Measurements from ENCODE around the gene HLA-DMB. TPM values are rescaled to one million over a fixed set of nuclear protein-coding genes. Genes with fewer than 3 reads are reported as not detected.

The HLA-DMB gene
- total and polyA plus RNA-seq, 10 of the 15 experiments (the other 5 are each of a cell fraction or from before 2014, with no cell fraction given), result 114 to 173 (median 150) TPM

DNA sequence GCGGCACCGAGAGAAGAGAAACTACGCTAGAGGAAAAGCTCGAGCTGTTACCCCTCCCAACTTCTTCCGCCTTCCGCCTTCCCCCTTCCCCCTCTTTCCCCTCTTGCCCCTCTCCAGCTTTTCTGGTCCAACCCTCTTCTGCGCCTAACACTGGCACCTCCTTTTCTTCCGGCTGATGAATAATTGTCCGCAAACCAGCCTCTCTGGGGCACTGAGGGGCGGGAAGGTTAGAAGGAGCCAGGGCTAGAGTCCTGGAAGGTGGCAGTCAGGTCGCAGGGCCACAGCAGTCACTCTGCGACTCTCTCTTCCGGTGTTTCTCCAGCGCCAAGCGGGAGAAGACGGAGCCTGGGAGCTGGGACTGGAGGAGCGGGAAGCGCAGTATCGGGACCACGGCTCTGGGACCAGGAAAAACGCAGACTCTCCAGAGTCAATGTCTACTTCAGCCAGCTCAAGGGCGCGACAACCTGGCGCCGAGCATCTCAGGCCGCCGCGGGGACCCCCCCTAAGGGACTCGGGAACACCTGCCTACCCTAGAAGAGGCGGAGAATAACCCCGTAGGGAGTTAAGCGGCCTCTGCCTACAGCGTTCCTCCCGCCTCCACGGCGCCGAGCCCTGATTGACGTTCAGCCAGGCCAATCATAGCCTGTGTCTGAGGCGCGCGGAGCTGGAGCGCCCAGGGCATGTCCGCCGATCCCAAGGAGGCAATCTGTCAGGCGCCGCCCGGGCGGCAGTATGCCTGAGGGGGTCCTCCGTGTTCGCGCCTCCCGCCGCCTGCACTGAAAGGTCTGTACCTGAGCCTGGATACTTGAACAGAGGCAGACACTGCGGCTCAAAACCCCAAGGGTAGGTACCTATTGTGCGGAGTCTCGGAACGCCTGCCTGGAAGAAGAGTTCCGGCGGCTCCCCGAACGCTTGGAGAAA is 46.5 kb downstream of the HLA-DMB start (continued):
- TF ChIP-seq, protein P1, sequence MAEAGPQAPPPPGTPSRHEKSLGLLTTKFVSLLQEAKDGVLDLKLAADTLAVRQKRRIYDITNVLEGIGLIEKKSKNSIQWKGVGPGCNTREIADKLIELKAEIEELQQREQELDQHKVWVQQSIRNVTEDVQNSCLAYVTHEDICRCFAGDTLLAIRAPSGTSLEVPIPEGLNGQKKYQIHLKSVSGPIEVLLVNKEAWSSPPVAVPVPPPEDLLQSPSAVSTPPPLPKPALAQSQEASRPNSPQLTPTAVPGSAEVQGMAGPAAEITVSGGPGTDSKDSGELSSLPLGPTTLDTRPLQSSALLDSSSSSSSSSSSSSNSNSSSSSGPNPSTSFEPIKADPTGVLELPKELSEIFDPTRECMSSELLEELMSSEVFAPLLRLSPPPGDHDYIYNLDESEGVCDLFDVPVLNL (IDR thresholded peaks at IDR 0.05; ENCODE audit: low read depth, low read length), result peak; percentile 54; the same call in 1 of the 2 replicates
- peak in 1 of 2 experiments; percentile 47; a peak in 2 of 4 replicates for TF ChIP-seq ETV6 (conservative IDR thresholded peaks at IDR 0.05 in 1 of 2, IDR thresholded peaks at IDR 0.05 in 1 of 2; ENCODE audit: borderline replicate concordance in 1 of 2, low read depth in 1 of 2)
- TF ChIP-seq BHLHE40 (IDR thresholded peaks at IDR 0.05; ENCODE audit: borderline replicate concordance in 1 of 2, low read depth in 2 of 2, low read length in 1 of 2), result peak in 1 of 2 experiments; percentile 56; a peak in 1 of 4 replicates
- TF ChIP-seq NBN (IDR thresholded peaks at IDR 0.05), result peak; percentile 72
- peak; percentile 90 for TF ChIP-seq NFYB (IDR thresholded peaks at IDR 0.05; ENCODE audit: insufficient read depth, low read depth, low read length)

GRCh38 chr6:32890831-32891230 is 50.0 kb downstream of the HLA-DMB start:
- no peaks in the 10 kb centered on the region for H3K27me3 ChIP-seq (replicated peaks in 1 of 2; ENCODE audit: control insufficient read depth in 2 of 2, insufficient read depth in 2 of 2, low read length in 1 of 2)
- ChIA-PET CTCF (interaction anchor here (0.9 to 1.3 kb wide), 7 partner anchors 19 to 96 kb away, joined by 3 to 15 read pairs (median 5); partner anchors contain the start of gene TAP2), RAD21 (ENCODE audit: unreplicated experiment) (interaction anchor here (1.0 to 6.5 kb wide), 3 partner anchors 43 to 96 kb away, joined by 3 to 104 read pairs (median 3); no protein-coding TSS in a partner anchor), SMC1A (ENCODE audit: uncharacterized antibody, unreplicated experiment) (interaction anchor here (1.1 to 6.7 kb wide), 3 partner anchors 57 to 94 kb away, joined by 5 to 51 read pairs (median 9); no protein-coding TSS in a partner anchor), POLR2A (interaction anchor here (0.9 to 1.2 kb wide), 2 partner anchors 42 to 53 kb away, joined by 3 read pairs; partner anchors contain the start of gene TAP2)
- 4% methylated on average over 1 of the region's 1 CpG for WGBS (ENCODE audit: insufficient coverage, insufficient replicate concordance, low lambda C conversion rate, missing lambda C conversion rate)
- H3K4me1 ChIP-seq (ENCODE audit: control insufficient read depth, insufficient read depth, low read length), result peaks cover under 1% of the 10 kb centered on the region; the same call in 1 of the 2 replicates
- DNase-seq (ENCODE audit: low read depth, low spot score) (no peak), ATAC-seq (no peak), FAIRE-seq (no peak)
- no peaks in the 10 kb centered on the region for H4K20me1 ChIP-seq (ENCODE audit: control insufficient read depth, insufficient read depth)
- no peak overlapping the region for H3K4me2 ChIP-seq (ENCODE audit: control insufficient read depth, insufficient read depth)
- no peaks in the 10 kb centered on the region for H3K9me3 ChIP-seq (replicated peaks; ENCODE audit: control insufficient read depth, insufficient read depth, low read length)
- no peaks in the 10 kb centered on the region for H3K36me3 ChIP-seq (ENCODE audit: control insufficient read depth in 2 of 2, insufficient read depth in 2 of 2, low read length in 1 of 2)
- H3K79me2 ChIP-seq (ENCODE audit: control insufficient read depth, insufficient read depth, low read length), result peaks cover 15% of the 10 kb centered on the region
- H2AFZ ChIP-seq (ENCODE audit: control insufficient read depth, low read depth, low read length), result no peak overlapping the region
- intact Hi-C loops (cut with micrococcal nuclease; ENCODE audit: unreplicated experiment), result no loop called here
- no peak overlapping the region for H3K4me3 ChIP-seq
- H3K27ac ChIP-seq (ENCODE audit: control insufficient read depth, insufficient read depth), result no peak overlapping the region
- no peak overlapping the region for H3K9ac ChIP-seq (ENCODE audit: control insufficient read depth, insufficient read depth, low read length)
- no TSS peak for BruUV-seq (replicated peaks)
- in situ Hi-C loops (cut with MboI), result no loop called here
- no peak for TF ChIP-seq IRF4 (IDR thresholded peaks at IDR 0.05; ENCODE audit: low read depth, low read length)
- no peak for TF ChIP-seq SKIL (IDR thresholded peaks at IDR 0.05; ENCODE audit: low read depth, poor library complexity, severe bottlenecking)
- no peak for TF ChIP-seq BHLHE40 (IDR thresholded peaks at IDR 0.05; ENCODE audit: borderline replicate concordance in 1 of 2, low read depth in 2 of 2, low read length in 1 of 2)
- TF ChIP-seq, protein P2, sequence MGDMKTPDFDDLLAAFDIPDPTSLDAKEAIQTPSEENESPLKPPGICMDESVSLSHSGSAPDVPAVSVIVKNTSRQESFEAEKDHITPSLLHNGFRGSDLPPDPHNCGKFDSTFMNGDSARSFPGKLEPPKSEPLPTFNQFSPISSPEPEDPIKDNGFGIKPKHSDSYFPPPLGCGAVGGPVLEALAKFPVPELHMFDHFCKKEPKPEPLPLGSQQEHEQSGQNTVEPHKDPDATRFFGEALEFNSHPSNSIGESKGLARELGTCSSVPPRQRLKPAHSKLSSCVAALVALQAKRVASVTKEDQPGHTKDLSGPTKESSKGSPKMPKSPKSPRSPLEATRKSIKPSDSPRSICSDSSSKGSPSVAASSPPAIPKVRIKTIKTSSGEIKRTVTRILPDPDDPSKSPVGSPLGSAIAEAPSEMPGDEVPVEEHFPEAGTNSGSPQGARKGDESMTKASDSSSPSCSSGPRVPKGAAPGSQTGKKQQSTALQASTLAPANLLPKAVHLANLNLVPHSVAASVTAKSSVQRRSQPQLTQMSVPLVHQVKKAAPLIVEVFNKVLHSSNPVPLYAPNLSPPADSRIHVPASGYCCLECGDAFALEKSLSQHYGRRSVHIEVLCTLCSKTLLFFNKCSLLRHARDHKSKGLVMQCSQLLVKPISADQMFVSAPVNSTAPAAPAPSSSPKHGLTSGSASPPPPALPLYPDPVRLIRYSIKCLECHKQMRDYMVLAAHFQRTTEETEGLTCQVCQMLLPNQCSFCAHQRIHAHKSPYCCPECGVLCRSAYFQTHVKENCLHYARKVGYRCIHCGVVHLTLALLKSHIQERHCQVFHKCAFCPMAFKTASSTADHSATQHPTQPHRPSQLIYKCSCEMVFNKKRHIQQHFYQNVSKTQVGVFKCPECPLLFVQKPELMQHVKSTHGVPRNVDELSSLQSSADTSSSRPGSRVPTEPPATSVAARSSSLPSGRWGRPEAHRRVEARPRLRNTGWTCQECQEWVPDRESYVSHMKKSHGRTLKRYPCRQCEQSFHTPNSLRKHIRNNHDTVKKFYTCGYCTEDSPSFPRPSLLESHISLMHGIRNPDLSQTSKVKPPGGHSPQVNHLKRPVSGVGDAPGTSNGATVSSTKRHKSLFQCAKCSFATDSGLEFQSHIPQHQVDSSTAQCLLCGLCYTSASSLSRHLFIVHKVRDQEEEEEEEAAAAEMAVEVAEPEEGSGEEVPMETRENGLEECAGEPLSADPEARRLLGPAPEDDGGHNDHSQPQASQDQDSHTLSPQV (IDR thresholded peaks at IDR 0.05), result no peak

Data from GM12878 (cell line).